Esophagus muscularis mucosa (tissue), 4 donors: ENCODE results near the gene PLEKHM2.

Experiments used
- EP300 ChIP-seq: sonication (generic); formaldehyde crosslinking; IDR thresholded peaks from one replicate; pipeline ENCODE4 v1.6.1; 2017; ENCODE audit warnings: antibody characterized with exemption
- POLR2AphosphoS5 ChIP-seq, 2 donors: sonication (generic); formaldehyde crosslinking; IDR thresholded peaks; one replicate each; pipeline ENCODE4 v1.6.1; 2017; ENCODE audit warnings: antibody characterized with exemption in 2 of 2
- TF ChIP-seq, protein P1 (sequence below), 3 experiments: fragments of 200-600 bp in 2 of 3; fragments of 450-650 bp in 1 of 3; sonication (generic) in 2 of 3; IDR thresholded peaks; one replicate each; pipeline ENCODE4 v1.5.1; 2017 to 2019; ENCODE audit warnings: antibody characterized with exemption in 3 of 3, mild to moderate bottlenecking in 2 of 3, moderate library complexity in 1 of 3

DNA sequence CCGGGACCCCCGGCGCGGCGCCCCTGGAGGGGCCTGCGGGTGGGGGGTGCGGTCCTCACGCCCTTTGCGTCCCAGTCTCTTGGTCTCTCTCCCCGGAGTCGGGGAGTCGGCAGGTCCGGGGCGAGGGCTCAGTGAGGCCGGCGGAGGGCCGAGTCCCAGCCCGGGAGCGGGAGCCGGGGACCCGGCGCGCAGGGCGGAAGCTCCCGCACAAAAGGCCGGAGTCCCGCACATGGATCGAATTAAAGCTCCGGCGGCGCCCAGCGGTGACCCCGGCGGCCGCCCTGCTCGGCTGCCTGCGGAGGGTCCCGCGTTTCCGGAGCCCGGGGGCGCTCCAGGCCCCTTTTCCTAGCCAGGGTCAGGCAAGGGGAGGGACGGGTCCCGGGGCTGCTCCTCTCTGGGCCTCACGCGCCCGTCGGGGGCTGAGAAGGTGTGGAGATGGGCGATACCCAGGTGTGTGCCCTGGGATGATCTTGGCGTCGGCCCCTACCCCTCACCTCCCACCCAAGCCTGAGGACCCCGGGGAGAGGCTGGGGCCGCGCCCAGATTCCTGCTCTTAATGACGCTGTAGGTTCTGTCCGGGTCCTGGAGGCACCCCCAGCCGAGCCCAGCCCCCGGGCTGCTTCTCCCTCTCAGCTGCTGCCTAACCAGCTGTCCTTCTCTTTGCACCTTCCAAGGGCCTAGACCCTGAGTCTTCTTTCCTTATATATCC, 75.0 kb downstream of the PLEKHM2 start:
- TF ChIP-seq POLR2AphosphoS5 (IDR thresholded peaks at IDR 0.05) (no peak), EP300 (no peak)
- TF ChIP-seq, protein P1, sequence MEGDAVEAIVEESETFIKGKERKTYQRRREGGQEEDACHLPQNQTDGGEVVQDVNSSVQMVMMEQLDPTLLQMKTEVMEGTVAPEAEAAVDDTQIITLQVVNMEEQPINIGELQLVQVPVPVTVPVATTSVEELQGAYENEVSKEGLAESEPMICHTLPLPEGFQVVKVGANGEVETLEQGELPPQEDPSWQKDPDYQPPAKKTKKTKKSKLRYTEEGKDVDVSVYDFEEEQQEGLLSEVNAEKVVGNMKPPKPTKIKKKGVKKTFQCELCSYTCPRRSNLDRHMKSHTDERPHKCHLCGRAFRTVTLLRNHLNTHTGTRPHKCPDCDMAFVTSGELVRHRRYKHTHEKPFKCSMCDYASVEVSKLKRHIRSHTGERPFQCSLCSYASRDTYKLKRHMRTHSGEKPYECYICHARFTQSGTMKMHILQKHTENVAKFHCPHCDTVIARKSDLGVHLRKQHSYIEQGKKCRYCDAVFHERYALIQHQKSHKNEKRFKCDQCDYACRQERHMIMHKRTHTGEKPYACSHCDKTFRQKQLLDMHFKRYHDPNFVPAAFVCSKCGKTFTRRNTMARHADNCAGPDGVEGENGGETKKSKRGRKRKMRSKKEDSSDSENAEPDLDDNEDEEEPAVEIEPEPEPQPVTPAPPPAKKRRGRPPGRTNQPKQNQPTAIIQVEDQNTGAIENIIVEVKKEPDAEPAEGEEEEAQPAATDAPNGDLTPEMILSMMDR (IDR thresholded peaks at IDR 0.05): no peak
